ENCODE measurements around the gene CRYBG3.

- no peak for TF ChIP-seq TAF1 (IDR thresholded peaks at IDR 0.05; ENCODE audit: borderline replicate concordance, insufficient read depth, low read length)
- no peak for TF ChIP-seq REST (IDR thresholded peaks at IDR 0.05; ENCODE audit: insufficient read depth in 1 of 2, low read depth in 2 of 2, low read length in 2 of 2)
- no peak for TF ChIP-seq POLR2AphosphoS5 (IDR thresholded peaks at IDR 0.05; ENCODE audit: low read depth, low read length)
- no peak for TF ChIP-seq SIN3A (IDR thresholded peaks at IDR 0.05; ENCODE audit: borderline replicate concordance, insufficient read depth, low read length)
Measured at GRCh38 chr3:97793420-97794019, 28.3 kb upstream of the CRYBG3 start.
